GM08714 (cell line): ENCODE measurements around the gene NAALADL2.
"Not testable (repeated sequence)": the region's sequence is repeated elsewhere in the genome, so short reads cannot be mapped to it uniquely, and the experiment has no call there.

Source experiments
- H3K4me3 ChIP-seq: fragments of 200-500 bp; sonication (Bioruptor generic); 2 replicates; pipeline ENCODE4 v1.5.1; 2014; ENCODE audit warnings: mild to moderate bottlenecking, low read length, inconsistent platforms
- ZNF274 ChIP-seq: IDR thresholded peaks from 2 replicates; pipeline ENCODE4 v1.6.1; 2012; ENCODE audit warnings: mild to moderate bottlenecking, low read depth, low read length

The NAALADL2 gene

DNA sequence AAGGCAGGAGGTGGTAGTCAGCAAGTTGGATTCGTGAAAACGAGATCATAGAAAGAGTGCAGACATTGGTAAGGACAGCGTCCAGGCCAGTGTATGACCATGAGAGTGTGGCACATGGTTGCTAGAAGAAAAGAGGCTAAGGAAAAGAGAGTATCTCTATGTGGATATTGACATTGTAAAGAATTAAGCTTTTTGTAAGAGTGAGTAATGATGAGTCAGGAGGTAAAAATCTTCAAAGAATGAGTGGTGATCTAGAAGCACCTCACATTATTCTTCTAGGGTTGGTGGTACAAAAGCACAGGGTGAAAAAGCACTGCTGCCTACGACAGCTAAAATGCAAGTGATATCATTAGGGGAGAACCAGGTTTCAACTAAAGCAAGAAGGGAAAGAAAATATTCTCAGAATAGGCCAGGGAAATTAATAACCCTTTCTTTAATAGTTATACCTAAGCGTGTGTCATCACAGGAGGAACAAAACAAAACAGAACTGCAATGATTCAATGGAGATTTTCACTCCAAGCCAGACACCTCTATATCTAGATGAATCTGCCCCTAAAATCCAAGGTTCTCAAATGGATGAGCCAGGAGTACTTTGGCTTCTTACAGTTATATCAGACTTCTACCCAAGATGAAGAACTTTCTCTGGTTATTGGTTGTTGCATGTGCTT, 884.7 kb downstream of the NAALADL2 start:
- no peak overlapping the region for H3K4me3 ChIP-seq
- no peak for TF ChIP-seq ZNF274

DNA sequence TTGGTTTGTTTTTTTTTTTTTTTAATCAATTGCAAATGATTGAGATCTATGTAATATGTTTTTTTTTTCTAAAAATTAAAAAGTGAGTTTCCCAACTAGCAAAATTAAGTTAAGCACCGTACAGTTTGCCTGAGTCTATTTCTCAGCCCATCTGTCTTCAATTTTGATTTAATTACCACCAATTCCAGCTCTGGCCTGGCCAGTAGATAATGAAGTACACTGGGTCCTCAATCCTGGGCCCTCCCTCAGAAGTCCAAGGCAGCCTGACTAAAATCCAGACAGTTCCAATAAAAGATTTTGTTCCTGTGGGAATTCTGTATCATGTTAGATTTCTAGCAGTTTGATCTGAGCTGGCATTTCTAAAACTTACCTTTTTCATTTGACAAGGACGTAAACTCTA, 887.2 kb downstream of the NAALADL2 start:
- TF ChIP-seq ZNF274 = no peak
- H3K4me3 ChIP-seq = no peak overlapping the region

DNA sequence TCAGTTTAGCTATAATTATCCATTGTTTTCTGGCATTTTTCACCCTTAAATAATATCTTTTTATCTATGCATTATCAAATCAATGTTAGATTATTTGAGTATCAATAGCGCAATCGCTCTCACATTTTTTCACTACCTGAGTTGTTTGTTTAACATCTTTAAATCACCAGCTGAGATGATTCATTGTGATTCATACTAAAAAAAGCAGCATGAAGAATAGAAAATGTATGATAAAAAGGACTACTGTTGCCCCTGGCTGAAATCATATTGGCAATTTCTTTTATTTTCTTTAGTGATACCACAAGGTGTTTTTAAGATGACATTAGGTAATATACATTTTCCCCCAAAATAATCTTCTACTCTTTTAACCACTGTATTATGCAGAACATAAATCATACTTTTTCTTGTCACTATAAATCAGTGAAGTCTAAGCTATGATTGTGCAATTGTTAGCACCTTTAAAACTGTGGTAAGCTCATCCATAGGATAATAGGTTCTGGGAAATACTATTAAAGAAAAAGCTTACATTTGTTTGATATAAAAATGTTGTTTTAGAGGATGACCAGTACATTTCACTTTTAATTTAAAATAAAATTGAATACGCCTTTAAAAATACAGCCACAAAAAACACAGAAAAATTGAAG, 889.1 kb downstream of the NAALADL2 start:
- no peak for TF ChIP-seq ZNF274
- no peak overlapping the region for H3K4me3 ChIP-seq

DNA sequence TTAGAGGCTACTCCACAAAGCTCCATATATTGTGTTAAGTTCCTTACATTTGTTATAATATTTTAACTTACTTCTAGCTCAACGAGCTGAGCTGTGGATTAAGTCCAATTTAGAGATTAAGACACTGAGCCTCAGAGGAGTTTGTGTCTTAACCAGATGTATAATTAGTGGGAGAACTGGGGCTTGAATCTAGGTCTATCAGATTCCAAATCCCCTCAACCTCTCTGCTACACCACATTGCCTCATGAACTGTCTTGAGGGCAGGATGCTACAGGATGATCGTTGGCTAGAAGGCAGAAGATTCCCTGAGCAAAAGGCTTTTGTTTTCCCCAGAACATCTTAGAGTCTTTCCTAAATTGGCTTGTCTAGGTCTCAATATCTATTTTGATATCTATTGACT, 890.8 kb downstream of the NAALADL2 start:
- no peak overlapping the region for H3K4me3 ChIP-seq
- no peak for TF ChIP-seq ZNF274

DNA sequence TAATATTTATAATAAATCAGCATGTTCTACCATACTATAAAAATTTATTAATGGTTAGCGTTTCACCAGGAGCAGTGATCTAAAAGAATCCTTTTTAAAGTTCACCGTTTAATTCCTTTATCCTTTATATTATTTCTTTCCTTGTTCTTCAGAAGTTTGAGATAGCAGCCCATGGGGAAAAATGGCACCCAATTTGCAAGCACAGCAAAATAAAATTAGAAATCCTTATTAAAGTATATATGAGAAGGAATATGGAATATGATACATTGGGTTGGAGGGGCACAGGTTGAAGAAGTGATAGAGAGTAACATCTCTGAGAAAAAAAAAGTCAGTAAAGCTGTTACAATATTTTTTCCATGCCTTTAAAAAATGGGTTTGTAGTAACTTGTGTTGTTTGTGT, 892.0 kb downstream of the NAALADL2 start:
- H3K4me3 ChIP-seq = no peak overlapping the region
- TF ChIP-seq ZNF274 = no peak

DNA sequence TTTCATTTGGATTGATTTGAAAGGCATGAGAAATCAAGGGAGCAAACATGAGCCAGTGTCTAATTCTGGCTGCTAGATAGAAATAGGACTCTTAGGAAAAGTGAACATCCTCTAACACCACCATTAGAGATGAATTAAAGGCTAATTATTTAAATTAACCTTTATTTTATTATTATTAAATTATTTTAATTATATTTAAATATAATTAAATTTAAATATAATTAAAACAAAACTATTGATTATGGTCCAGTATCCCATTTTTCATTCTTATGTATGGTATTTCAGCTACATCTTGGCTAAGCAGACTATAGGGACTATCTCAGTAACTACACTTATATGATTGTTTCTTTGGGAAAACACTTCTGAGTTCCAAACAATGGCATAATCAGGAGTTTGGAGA, 904.8 kb downstream of the NAALADL2 start:
- no peak for TF ChIP-seq ZNF274
- H3K4me3 ChIP-seq = no peak overlapping the region

DNA sequence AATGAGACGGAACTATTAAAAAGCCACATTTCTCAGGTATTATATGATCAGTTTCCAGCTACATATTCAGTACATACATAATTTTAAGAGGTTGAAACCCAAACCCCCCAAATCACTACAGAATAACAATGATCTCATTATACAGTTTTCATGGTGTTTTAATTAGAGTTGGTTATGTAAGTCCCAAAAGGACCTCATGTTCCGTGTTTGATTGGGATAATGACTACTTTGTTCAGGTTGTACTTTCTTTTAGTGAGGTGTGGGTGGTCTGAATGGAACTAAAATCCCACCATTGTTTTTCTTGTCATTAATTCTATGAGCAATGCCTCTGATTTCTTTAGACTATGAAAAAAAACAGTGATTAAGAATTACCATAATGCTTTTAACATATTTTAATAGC, 905.6 kb downstream of the NAALADL2 start:
- TF ChIP-seq ZNF274 = no peak
- no peak overlapping the region for H3K4me3 ChIP-seq

DNA sequence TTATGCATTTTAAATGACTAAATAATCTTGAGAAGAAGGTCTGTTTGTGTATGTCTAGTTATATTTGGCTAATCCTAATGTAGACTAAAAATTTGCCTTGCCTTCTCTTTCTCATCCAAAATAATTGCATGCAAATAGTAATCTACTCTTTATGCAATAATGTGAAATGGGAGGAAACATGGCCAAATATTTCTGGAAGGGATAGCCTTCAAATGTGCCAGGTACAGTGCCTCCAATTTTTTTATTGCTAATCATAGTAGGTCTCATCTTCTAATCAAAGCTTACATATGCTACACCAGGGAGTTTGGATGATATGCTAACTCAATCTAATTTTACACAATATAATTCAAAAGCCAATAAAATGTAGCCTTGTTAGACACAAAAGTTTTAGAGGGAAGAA, 911.3 kb downstream of the NAALADL2 start:
- no peak overlapping the region for H3K4me3 ChIP-seq

DNA sequence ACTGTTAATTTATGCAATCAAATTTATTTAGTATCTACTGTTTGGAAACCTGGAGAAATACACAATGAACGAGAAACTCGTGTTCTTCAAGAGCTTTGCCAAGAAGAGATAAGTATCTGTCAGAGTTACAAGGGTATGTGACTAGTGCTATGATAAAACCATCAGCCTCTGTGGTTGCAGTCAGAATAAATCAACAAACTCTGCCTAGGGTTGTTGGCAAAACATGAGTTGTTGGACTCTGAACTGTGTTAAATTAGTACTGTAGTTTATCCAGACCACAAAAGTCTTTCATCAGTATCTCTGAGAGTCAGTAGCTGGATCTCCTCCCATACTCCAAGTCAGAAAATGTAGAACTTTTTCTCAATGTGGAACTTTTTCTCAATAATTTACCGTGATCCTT, 918.4 kb downstream of the NAALADL2 start:
- no peak overlapping the region for H3K4me3 ChIP-seq
- no peak for TF ChIP-seq ZNF274

More for the DNA sequence above, 911.3 kb downstream of the NAALADL2 start:
- no peak for TF ChIP-seq ZNF274

DNA sequence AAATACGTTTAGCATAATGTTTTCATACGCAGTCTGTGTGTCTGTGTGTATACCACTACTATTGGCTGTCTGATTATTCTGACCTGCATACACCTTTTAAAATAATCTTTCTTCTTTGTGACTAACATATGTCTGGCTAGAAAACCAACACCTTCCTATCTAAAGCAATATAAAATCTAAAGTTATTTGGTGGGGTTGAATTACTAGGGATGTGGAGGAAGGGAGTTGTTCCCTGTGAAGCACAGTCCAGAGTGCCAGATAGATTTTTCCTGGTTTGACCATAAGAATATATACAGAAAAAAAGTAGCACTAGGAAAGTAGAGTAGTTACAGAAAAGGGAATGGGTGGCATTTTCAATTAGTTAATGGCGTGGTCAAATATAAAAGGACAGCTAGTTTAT, 918.8 kb downstream of the NAALADL2 start:
- no peak overlapping the region for H3K4me3 ChIP-seq
- TF ChIP-seq ZNF274 = no peak

DNA sequence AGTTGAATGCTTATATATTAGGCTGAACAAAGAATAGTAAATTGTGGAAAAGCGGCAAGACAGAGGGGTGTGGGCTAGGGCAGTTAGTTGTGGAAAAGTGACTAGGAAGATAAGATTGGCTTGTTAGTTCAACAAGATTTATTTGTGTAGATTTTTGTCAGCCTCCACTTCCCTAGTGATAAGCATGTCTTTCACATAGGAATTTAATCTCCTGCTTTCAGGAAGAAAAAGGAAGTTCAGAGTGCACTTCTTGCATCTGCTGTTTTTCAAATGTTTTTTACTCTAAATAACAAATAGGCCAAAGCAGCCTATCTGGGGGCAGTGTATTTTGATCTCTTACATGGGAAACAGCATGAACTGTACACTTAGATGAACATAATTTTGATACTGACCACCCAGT, 919.9 kb downstream of the NAALADL2 start:
- no peak overlapping the region for H3K4me3 ChIP-seq
- no peak for TF ChIP-seq ZNF274

DNA sequence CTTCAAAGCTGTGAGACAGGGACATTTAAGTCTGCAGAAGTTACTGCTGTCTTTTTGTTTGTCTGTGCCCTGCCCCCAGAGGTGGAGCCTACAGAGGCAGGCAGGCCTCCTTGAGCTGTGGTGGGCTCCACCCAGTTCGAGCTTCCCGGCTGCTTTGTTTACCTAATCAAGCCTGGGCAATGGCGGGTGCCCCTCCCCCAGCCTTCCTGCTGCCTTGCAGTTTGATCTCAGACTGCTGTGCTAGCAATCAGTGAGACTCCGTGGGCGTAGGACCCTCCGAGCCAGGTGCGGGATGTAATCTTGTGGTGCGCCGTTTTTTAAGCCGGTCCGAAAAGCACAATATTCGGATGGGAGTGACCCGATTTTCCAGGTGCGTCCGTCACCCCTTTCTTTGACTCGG, 928.0 kb downstream of the NAALADL2 start:
- not testable (repeated sequence) for H3K4me3 ChIP-seq

DNA sequence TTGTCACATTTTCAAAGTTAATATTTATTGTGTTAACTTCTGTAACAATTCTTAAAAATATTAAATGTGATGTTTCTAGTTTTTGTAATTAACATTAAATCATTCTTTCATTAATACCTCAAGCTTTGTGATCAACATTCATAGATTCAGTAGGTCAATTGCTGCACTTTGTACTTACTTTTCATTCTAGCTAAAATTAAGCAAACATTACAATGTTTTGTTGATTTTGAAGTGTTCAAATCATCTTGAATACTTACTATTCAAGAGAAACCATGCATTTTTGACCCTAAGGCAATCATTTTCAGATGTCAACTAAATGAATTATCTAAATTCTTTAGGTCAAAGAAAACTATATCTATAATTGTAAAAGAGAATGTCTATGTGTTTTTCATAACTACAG, 933.1 kb downstream of the NAALADL2 start:
- no peak for TF ChIP-seq ZNF274
- no peak overlapping the region for H3K4me3 ChIP-seq

DNA sequence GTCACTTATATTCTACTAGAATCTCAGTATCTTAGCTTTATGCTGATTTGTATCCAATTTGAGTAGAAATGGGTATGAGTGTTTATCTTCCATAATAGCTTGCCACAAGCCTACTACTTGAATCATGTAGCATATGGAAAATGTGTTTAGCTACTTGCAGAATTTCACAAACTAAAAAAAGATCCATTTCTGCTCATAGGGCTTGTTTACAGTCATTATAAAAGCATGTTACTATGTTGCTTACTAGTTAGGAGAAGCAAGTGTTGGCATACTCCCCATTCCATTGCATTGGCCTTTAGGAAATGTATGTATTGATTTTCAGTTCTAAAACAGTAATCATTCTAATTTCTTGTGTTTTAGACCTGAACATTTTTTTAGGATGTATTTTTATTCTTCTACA, 939.2 kb downstream of the NAALADL2 start:
- TF ChIP-seq ZNF274 = no peak
- no peak overlapping the region for H3K4me3 ChIP-seq

DNA sequence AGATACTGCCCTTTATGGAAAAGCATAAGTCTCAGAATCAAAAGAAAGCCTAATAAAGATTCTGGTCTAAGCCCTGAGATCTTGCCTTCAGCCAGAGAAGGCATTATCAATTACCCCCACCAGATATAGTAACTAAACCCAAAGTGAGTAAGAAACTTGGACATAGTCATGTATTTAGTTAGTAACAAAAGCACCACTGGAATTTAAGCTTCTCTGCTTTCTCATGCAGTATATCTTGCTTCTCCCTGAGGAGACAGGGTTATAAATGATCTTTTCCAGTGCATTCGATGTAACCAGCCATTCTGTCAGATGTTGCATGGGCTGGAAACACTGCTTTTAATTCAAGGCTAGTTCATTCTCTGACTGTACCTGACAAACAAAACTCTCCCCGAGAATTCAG, 946.7 kb downstream of the NAALADL2 start:
- no peak overlapping the region for H3K4me3 ChIP-seq
- TF ChIP-seq ZNF274 = no peak

DNA sequence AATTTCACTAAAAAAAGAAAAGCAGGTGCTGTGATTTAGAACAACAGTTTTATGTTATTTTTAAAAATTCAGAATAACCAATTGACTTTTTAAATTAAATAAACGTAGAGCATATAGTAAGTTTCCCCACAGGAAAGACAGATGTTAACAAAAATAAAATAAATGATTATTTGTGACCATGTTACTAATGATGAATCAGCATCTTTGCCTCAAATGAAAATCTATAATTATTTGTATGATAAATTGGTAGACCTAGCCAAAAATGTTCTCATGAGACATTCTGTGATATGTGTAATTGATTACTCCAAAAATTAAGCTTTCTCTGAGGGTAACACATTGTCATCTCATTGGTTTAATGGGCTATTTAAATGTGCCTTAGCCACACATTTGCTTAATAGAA, 948.0 kb downstream of the NAALADL2 start:
- H3K4me3 ChIP-seq = no peak overlapping the region
- no peak for TF ChIP-seq ZNF274
